ENCODE results near the gene LANCL2.

The LANCL2 gene

DNA sequence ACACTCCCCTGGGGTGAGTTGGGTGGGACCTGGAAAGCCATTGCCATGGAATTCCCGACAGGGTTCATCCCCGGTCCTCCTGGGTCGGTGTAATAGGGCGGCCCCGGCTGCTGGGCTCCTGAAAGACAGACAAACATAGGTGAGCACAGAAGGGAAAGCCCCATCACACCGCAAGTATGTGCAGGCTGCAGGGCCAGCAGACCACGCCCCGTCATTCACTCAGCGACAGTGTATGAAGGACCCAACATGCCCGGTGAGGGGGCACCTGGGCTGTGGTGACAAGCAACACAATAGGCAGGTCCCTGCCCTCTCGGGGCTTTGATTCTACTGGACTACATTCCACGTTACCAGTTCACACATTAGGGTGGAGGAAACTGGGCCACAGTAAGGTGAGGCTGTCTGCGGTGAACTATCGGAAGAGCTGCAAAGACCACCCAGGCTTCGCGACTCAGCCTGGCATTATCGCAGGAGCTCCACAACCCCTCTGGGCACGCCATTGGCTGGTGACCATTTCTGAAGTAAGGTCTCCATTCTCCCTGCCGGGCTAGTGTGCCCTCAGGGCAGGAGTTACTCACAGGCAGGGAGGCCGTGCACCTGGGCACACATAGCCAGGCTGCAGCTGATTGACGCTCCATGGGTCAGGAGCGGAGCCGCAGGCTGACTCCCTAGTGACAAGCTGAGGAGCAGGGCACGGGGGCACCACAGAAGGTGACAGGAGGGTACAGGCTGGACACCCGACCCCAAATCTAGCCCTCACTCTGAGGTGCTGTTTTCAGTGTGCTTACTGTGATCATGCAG, 108.0 kb downstream of the LANCL2 start:
- FAIRE-seq: no peak

DNA sequence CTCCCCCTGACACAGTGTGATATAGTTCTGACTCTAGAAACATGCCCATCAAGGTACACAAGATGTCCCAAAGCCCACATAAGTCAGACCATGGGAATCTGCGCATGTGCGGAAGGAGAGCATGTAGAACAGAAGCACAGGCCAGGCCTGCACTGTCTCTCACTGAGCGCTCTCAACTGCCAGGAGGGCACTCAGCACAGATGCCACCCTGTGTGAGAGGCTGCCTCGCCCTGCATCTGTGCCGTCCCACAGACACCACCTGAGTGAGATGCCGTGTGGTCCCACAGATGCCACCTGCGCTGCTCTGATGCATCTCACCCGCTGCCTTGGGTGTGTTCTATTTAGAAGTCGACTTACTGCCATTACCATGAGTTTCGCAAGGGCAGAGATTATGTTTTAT, 108.8 kb downstream of the LANCL2 start:
- FAIRE-seq: no peak

DNA sequence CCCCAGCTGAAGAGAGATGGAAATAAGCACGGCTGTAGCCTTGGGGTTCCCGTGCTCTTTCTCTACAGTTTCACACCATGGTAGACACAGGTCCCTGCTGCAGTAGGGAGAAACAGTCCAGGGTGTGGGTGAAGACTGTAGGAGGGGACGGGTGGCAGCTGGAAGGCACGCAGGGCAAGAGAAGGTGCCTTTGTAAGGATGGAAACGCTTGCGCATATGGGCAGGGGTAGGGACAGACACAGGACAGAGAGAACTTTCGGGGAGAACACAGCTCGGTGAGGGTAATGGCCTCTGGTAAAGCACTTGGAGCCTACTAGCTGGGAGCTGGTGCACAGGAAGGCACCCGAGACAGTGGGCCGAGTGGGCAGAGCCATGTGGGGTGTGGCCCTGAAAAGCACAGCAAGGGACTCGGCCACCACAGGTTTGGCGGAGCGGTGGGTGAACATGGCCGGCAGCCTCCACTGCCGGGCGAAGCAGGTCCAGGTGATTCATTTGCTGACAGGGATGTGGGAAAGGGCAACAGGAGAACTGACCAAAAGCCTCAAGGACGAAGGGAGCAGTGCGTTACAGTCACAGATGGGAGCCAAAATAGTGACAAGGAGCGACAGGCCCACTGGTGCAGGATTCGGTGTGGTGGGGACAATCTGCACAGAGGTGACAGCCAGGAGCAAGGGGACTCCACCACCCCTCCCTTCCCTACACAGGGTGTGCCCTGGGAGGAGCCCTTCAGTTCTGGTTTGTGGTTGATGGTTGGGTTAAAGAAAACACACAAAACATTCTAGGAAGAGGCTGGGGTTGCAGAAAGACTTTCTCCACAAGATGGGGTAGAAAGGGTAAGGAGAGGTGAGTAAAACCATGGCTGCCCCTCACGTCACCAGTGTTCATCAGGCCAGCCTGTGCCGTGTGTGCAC, 110.1 kb downstream of the LANCL2 start:
- no peak for FAIRE-seq

DNA sequence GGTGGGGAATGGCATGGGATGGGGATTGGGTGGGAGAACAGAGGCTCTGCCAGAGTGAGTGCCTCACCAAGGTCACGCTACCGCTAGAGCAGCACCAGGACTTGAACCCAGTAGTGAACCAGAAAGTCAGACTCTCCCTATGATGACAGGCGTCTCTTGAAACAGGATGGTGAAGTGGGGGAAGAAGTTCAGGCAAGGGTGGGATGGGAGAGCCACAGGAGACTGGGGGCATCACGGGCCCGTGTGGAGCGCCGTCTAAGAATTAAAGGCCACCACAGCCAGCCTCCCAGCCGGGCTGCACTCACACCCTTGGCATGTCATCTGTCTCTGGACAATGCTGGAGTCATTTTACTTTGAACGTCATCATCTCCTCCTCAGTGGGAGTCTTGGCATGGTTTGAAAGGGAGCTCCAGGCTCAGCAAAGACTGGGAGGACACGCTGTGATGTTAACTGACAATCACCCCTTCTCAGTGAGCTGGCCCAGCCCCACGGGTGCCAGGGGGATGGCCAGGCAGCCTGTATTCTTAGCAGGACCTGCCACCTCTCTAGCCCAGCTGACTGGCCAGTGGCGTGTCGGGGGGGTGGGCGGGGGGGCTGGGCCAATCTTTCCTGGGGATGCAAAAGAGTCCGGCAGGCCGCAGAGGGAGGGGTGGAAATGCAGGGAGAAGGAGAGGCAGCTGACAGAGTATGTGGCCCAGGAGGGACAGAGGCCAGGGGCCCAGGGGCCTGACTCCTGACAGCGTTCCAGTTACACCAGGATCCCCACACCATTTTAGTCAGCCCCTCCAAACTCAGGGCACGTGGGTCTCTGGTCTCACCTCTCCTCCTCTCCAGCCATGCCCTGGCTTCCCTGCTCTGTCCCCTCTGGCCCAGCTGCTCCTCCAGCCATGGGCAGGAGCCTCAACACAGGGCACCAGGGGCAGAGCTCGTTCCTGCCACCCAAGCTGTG, 111.0 kb downstream of the LANCL2 start:
- no peak for FAIRE-seq

DNA sequence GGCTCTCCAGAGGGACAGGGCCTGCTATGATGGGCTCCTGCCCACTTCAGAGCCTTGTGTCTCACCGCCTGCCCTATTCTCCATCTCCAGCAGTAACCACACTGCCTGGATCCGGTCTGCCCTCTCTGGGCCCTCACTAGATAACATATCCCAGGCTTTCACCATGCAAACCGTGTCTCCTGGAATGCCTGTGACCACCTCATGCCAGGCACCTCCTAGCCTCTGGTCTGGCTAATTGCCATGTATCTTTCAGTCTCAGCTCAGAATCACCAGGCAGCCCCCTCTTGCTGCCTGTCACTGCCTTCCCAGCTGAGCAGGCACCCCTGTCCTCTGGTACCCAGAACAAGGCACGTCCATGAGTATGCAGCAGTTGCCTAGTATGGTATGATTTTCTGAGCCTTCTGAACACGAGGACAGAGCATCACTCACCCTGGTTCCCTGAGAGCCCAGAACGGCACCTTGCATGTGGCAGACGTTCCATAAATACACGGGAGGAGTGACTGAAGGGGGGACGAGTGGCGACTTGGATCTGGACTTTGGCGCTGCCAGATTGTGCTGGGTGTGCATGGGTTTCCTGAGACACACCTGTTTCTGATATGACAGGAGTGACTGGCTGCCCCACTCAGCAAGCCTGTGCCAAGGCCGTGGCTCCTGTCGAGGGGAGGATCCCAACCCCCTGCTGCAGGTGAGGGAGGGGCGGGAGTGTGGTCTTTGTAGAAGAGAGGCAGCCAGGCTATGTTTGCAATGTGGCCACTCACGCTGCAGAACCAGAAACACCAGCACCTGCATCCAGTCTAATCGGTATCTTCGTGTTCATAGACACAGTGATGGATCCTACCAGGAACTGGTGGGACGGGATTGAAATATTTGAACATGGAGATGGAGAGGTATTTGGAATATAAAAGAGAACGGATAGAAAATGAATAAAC, 112.0 kb downstream of the LANCL2 start:
- FAIRE-seq: no peak

DNA sequence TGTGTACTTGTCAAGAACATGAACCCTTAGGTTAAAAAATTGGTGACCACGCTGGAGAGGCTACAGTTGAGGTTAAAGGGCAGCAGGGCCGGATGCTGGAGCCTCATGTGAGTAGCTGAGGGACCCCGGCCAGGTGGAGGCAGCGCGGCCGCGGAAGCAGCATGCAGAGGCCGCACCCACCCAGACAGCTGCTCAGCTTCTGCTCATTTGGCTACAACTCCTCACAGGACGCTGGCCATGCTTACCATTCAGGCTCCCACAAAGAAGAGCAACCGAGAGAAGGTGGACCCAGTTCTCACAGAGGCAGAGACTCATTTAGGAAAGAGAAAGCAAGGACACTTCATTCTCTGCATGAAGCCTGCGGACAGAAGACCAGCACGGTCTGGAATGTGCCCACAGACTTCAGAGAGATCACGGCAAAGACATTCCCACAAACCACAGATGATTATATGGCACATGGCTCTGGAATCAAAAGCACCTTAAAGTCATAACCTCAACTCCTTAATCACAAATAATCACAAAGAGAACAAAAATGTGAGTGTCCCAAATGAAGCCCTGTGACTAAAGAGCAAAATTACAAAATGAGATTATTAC, 112.7 kb downstream of the LANCL2 start:
- no peak for FAIRE-seq

DNA sequence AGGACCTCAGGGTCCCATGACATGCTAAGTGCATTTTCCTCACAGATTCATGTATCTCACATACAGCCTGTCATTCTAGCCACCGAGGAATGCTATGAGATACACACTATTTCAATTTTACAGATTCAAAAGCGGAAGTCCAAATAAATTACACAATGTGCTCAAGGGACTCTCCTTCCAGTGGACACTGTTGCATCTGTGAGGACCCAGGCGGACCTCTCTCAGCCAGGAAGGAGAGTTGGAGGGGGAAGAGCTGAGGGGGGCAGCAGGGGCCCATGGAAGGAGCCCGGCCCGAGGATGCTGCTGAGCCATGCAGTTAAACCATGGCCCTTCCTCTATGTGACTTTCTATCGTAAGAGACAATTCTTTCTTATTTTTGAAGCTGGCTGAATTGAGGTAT, 113.6 kb downstream of the LANCL2 start:
- no peak for FAIRE-seq

DNA sequence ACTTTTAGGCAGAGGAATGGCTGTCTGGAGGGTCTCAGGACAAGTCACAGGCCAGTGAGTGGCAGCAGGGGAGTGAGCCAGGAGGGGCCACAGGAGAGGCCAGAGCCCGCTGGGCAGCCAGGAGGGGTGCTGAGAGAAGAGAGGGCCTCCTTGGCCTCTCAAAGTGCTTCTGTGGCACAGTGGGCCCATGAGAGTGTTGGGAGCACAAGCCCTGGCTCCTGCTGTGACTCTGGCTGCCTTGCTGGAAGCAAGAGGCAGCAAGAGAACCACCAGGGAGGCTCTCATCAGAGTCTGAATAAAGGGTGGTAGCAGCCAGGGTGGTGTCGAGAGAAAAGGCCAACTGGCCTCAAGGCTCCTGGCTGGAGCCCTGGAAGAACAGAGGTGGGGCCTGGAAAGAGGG, 116.0 kb downstream of the LANCL2 start:
- no peak for FAIRE-seq

DNA sequence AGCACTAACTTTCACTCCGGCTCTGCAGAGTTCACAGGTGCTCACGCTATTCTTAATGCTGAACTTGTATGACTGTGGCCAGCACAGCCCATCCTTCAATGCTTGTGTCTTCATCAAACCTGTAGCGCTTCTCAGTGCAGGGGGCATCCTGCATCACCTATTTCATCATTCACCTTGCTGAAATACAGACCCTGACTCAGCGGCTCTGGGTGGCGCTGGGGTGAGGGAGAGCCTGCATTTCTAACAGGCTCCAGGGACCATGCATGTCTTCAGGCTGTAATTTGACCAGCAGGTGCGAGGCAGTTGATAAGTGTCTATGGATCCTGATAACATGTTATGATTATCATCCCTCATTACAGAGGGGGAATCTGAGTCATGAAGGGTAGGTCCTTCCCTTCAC, 117.9 kb downstream of the LANCL2 start:
- no peak for FAIRE-seq
